HG03066 (cell line): Measurements from ENCODE around the gene VAC14.
"Not testable (repeated sequence)": the region's sequence is repeated elsewhere in the genome, so short reads cannot be mapped to it uniquely, and the experiment has no call there.

ENCODE experiments used
- ATAC-seq: cut with Tn5 transposase; IDR thresholded peaks from one replicate; pipeline ENCODE4 v1.9.1; 2021; ENCODE audit warnings: low read depth; ENCODE audit not compliant: unreplicated experiment

The VAC14 gene

DNA sequence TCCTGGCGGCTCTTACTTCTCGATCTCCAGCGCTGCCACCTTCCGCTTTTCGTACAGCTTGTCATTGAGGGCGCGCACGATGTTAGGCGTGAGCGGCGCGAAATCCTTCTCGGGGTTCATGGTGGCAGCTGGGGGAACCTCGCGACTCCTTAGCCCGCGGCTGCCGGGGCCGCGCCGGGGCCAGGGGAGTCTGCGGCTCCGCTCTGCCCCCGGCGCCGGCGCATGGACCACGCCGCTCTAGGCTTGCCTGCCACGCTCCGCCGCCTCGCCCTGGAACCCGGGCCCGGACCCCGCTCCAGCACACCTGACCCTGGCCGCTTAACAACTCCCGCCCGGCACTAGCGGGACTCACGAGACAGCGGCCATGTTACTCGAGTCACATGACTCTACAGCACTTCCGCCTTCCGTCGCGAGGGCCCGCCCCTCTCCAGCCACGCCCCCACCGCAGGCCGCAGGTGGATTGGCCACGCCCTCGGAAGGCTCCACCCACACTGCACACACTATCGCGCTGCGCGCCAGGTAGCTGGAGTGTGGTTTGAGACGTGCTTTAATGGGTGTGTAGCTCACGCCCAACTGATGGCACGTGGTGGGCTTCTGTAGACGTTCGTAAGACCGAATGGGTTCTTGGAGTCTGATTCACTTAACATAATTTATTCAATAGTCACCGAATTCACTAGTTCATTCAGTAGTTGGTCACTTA, at the start of gene VAC14:
Gene VAC14 (minus strand): TSS at position 378 of the 700 bp plus-strand sequence. CDS start 258 bp downstream, at position 120.
- peak; percentile 89 for ATAC-seq

- ATAC-seq = not testable (repeated sequence)
Observed at GRCh38 chr16:70823498-70824118, 22.6 kb upstream of the VAC14 start.

DNA sequence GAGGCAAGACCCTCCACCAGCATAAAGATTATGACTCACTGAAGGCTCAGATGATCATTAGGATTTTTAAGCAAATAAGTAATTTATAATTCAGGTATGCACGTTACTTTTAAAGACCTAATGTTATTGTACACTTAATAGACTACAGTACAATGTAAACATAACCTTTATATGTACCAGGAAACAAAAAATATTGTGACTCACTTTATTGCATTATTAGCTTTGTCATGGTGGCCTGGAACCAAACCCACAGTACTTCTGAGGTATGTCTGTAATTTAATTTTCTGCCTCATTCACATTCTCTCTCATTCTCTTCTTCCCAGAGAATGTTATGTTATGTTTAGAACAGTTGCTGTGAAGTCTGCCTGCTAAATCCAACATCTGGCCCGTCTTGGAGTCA, 21.8 kb upstream of the VAC14 start:
- ATAC-seq = not testable (repeated sequence)

DNA sequence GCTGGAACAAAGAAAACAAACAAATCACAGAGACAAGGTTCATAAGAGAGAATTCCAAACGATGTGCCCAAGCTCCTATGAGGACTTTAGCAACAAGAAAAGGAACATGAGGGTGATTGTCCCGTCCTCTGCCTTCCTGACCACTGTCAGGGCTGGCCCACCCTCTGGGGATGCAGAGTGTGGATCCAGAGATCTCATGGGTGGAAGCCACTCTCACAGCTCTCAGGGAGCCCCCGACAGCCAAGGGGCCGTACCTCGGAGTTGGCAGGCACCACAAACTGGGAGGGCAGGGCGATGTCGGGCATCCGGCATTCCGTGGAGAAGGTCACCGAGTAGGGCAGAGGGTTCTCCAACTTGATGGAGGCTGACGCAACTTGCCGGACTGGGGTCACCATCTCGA, 17.1 kb upstream of the VAC14 start:
- not testable (repeated sequence) for ATAC-seq

DNA sequence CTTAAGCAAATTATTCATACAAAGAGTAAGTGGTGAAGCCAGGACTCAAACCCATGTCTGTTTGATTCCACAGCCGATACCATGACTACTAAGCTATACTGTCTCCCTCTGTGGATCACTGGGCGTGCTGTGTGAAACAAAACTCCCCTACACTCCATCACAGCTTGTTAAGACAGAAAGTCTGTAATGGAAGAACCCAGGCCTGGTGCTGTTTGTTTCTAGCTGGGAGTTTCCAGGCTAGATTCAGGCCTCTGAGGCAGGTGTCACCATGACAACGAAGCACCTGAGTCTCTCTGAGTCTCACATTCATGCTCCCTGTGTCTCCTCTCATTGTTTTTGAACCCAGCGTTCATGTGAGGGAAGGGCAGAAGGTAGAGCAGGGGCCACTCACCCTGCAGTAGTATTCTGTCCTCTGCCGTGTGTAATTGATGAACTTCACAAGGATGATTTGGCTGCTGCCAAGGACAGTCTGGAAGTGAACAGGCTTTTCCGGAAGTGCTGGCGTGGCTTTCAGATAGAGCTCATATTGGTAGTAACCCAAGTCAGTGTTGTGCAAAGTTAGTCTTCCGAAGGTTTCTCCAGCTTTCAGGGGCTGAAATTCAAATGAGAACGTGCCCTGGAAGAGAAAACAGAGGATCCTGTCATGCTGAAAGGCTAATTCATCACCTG, 8.6 kb upstream of the VAC14 start:
- ATAC-seq = no peak

GRCh38 chr16:70808371-70808770, 7.4 kb upstream of the VAC14 start:
- ATAC-seq = no peak

- ATAC-seq = no peak
Observed at GRCh38 chr16:70805787-70806186, 4.8 kb upstream of the VAC14 start.

DNA sequence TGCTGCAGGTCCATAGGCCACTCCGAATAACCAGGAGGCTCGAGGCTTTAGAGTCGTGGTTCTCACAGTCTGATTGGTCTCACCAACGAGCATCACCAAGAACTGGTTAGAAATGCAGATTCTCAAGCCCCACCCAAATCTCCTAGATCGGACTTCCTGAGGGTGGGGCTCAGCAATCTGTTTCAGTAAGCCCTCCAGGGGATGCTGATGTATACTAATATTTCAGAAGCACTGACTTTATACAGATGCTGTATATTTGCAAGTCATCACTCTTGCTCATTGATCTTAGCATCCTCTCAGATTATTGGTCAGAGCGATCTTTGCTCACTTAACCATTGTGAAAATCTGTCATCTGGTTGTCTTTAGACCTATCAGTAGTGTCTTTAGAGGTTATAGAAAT, 4.4 kb upstream of the VAC14 start:
- ATAC-seq = no peak

DNA sequence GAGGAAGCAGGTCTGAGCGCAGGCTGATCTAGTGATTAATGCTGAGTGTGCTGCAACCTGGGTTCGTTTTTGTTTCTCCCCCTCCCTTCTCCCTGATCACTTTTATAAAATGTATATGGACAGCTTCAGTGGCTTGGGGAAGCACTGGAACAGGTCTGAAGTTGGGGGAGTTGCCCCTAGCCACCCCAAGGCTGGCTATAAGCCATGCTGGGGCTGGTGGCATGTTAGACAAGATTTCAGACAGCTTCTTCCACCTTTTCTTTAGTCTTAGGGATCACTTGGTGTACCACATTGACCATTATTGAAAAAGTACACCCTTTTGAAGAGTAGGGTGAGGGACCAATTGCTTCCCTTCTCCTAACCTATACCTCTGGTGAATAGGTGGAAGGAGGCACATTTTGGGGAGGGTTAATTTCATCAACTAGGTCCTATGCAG, 3.8 kb upstream of the VAC14 start:
- no peak for ATAC-seq

DNA sequence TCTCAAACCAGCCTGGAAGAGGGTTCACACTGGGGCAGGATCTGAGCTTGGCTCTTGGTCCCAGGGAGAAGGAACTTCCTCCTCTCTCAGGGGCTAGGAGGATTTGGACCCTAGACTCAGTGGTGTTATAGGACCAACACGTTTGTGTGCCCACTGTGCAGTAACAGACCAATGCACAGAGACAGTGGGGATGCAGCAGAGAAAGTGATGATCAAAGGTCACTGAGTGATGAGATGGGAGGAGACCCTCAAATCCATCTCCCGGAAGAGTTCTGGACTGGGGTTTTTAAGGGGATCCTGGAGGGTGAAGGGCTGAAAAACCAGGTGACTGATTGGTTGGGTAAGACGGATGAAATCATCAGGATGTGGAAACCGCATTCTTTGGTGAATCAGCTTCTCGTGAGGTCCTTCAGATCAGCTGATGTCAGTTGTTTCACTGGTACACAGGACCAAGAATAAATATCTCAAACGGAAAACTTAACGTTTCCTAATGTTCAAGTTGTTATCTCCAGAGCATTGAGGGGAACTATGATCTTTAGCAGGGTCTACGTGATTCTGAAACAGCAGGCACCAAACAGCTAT, 3.3 kb upstream of the VAC14 start:
- ATAC-seq = no peak

DNA sequence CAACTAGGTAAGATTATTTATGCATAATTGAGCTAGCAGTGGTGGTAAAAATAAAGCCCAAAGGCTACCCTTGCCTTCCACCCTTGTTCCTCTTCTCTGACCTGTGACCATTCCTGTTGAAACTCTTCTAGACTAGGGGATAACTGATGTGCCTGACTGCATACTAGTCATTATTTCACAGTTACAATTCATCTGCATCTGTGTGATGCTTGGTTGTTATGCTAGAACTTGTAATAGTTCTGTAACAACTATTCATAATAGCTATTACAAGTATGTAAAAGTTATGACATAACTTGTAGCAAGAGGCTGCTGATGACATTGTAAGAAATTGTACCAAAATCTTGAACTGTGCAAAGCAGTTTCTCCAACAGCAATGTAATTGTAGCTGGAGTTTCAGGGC, 2.4 kb upstream of the VAC14 start:
- no peak for ATAC-seq

DNA sequence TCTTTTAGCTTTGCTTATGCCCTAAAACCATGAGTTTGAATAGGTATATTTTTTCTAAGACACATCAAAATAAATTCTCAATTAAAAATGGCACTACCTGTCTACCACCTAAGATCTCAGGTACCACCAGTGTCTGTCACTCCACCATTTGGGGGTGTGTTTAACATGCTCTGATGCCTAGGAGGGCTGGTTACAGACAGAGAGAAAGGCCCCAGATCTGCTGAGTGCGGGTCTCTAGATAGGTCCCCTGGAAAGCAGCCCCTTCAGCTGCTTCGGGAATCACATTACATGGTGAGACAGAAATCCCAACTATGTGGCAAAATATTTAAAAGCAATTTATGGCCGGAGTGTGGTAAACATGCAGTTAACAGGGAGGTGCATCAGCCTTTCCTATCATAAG, 653 bp upstream of the VAC14 start:
- ATAC-seq = no peak

- no peak for ATAC-seq
Observed at GRCh38 chr16:70800311-70800710, 647 bp downstream of the VAC14 start.

DNA sequence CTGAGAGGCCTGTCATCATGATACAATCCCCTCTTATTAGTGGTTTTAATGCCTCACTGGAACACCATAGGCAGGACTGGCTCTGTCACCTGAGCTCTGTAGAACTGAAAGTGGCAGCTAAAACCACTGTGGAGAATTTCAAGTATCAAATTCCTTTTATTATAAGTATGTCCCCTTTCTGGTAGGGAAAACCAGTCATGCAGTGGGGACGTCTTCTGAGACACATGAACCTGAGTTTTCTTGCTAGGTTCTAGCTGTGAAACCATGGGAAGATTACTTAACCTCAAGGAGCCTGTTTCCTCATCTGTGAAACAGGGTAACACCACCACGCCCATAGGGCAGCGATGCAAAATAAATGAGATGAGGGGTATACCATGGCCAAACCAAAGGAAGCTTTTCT, 4.7 kb downstream of the VAC14 start:
- no peak for ATAC-seq

DNA sequence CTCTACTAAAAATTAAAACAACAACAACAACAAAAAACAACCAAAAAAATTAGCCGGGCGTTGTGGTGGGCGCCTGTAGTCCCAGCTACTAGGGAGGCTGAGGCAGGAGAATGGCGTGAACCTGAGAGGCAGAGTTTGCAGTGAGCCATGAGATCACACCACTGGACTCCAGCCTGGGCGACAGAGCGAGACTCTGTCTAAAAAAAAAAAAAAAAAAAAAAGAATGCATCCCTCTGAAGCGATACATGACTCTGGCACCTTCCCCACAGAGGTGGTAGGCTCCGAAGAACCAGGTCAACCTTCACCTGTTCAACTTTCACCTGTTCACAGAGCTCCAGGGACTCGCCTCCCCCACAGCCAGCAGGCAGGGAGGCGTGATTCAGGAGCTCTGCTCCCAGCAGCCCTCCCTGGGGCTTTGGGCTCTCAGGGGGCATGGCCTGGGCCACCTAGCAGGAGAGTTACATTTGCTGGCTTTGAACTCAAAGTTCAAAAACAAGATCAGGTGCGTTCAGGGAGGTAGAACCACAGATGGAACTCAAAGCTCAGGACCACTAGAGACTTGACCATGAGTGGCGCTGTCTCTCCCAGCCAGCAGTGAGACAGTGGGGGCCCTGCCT, 5.6 kb downstream of the VAC14 start:
- no peak for ATAC-seq

DNA sequence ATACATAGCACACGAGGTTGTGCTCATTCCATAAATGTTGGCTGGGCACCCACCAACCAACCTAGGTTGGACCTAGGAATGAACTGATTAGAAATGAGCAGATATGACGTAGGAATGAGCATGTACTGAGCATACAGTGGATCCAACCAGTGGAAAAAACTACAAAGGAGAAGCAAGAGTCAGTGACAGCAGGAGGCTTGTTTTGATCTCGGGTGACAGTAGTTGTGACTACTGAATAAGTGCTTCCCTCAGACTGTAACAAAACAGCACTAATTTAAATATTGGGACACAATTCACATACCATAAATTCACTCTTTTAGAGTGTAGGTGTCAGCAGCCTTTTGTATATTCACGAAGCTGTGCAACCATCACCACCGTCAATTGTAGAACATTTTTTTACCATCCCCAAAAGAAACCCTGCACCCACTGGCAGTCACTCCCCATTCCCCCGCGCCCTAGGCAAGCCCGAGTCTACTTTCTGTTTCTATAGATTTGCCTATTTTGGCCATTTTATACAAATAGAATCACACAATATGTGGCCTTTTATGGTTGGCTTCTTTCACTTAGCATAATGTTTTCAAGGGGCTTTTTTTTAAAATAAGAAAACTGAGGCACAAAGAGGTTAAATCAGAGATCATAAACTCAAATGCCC, 7.0 kb downstream of the VAC14 start:
- ATAC-seq = peak; percentile 50

DNA sequence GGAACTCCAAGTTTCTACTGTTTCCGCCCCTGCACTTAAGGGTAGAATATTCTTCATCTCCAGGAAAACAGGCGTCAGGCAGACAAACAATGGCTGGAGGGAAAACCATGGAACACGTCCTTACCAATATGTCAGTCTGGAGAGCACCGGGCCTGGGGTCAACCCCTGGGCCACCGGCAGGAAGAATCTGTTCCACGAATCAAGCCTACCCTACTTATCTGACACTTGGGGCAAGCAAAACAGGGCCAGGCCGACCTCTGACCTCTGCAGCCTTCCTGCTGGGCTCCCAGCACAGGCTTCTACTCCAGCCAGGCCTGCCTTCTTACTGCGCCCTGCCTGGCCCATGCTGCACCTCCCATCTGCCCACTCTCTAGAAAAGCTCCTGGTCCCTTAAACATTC, 10.1 kb downstream of the VAC14 start:
- ATAC-seq = no peak

DNA sequence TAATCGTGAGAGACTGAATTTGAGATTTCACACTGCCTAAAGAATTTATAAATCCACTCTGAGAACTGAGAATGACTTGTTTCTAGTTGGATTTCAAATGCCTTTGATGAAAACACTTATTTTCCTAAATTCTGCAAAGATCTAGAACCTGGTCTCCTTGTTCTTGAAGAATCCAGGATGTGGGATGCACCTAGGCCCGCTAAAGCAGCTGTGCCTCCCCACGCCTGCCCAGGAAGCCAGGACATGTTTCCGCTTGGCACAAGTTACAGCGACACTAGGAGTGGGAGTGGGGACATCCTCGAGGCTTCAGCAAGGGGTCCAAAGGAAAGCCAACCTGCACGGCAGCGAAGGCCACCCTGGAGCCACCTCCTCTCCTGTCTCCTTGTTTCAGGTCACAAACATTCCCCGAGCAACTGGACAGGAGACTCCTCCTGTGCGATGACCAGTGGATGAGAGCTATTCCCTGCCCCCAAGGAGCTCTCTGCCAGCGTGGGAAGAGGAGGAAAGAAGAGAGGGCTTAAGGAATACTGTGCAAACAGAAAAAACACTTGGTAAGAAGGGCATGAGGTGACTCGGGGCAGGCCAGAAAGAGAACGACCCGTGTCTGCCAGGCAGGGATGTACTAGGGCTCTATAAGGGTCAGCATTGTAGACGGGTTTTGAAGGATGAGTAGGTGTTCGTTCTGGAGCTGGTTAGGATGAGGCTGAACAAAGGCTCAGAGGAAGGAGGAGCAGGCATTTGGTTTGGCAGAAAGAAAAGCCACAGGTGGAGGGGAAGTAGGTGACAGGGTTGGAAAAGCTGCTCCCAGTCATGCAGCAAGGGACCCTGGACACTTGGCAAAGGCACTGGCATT, 11.1 kb downstream of the VAC14 start:
- no peak for ATAC-seq
